Caco-2 (cell line): ENCODE results near the gene ABHD12. TPM values are rescaled to one million over a fixed set of nuclear protein-coding genes. Genes with fewer than 3 reads are reported as not detected.

Experiments
- BruUV-seq: library from RNA; stranded (reverse); fragments of 400-500 nt; replicated peaks from 2 replicates; lab custom pipeline; 2021; lab: Mats Ljungman, UMichigan
- CTCF ChIA-PET: fragments of 300-600 bp; sonication (Branson Sonifier 250); formaldehyde crosslinking; loops from one replicate; lab custom pipeline; 2022; ENCODE audit warnings: antibody characterized with exemption; lab: Charles Lee
- POLR2A ChIA-PET: fragments of 300-600 bp; sonication (Branson Sonifier 250); formaldehyde crosslinking; loops from one replicate; lab custom pipeline; 2022; ENCODE audit warnings: antibody characterized with exemption; lab: Charles Lee
- DNase-seq, 2 experiments: peaks; one replicate each; pipeline versions ENCODE4 v3.0.0 to v3.0.0-alpha.2; 2020 to 2022
- H3K27me3 ChIP-seq: replicated peaks from 2 replicates; pipeline ENCODE4 v1.6.0; 2011; ENCODE audit warnings: low read length; ENCODE audit not compliant: control insufficient read depth, insufficient read depth
- H3K36me3 ChIP-seq: 2 replicates; pipeline ENCODE4 v1.5.1; 2011; ENCODE audit warnings: low read length; ENCODE audit not compliant: control insufficient read depth, insufficient read depth
- H3K4me1 ChIP-seq: fragments of 250-450 bp; sonication (Bioruptor Pico); 2 replicates; pipeline ENCODE4 v1.5.1; 2020; ENCODE audit warnings: mild to moderate bottlenecking
- H3K4me3 ChIP-seq: 2 replicates; pipeline ENCODE4 v1.5.1; 2011; ENCODE audit warnings: low read depth, mild to moderate bottlenecking, control low read depth, low read length
- H3K9me3 ChIP-seq: fragments of 250-450 bp; sonication (Bioruptor Pico); 2 replicates; pipeline ENCODE4 v1.5.1; 2020; ENCODE audit warnings: mild to moderate bottlenecking, moderate library complexity
- H3K27ac Mint-ChIP-seq: one replicate; pipeline ENCODE4 v1.8.0; 2022; ENCODE audit warnings: mixed read lengths; ENCODE audit not compliant: unreplicated experiment
- H3K27me3 Mint-ChIP-seq: one replicate; pipeline ENCODE4 v1.8.0; 2022; ENCODE audit warnings: mixed read lengths; ENCODE audit not compliant: insufficient read depth, unreplicated experiment
- H3K36me3 Mint-ChIP-seq: one replicate; pipeline ENCODE4 v1.8.0; 2022; ENCODE audit warnings: mild to moderate bottlenecking, mixed read lengths; ENCODE audit not compliant: insufficient read depth, unreplicated experiment
- H3K4me1 Mint-ChIP-seq: one replicate; pipeline ENCODE4 v1.8.0; 2022; ENCODE audit warnings: low read depth, mixed read lengths; ENCODE audit not compliant: unreplicated experiment
- H3K4me3 Mint-ChIP-seq: one replicate; pipeline ENCODE4 v1.8.0; 2022; ENCODE audit warnings: mild to moderate bottlenecking, moderate library complexity, mixed read lengths; ENCODE audit not compliant: unreplicated experiment
- H3K9me3 Mint-ChIP-seq: one replicate; pipeline ENCODE4 v1.8.0; 2022; ENCODE audit warnings: mixed read lengths; ENCODE audit not compliant: unreplicated experiment
- intact Hi-C: fragments of 100-400 bp; cut with micrococcal nuclease; formaldehyde crosslinking; loops from one replicate; pipeline ENCODE4 v1.10.0; 2022; ENCODE audit not compliant: unreplicated experiment
- total RNA-seq: library from RNA; stranded (reverse); gene quantifications from 2 replicates; pipeline ENCODE4 v1.2.3, GENCODE V29; 2022
- TF ChIP-seq, protein P1 (sequence below), 2 experiments: fragments of 200-600 bp in 1 of 2; IDR thresholded peaks; 1 replicate in 1 of 2; 2 replicates in 1 of 2; pipeline versions ENCODE4 v1.5.1 to v1.8.0; 2011 to 2022; ENCODE audit warnings: antibody characterized with exemption in 1 of 2, control low read depth in 1 of 2, inconsistent platforms in 1 of 2, low read depth in 1 of 2, low read length in 1 of 2, mild to moderate bottlenecking in 1 of 2, moderate library complexity in 1 of 2; ENCODE audit not compliant: insufficient read depth in 1 of 2, severe bottlenecking in 1 of 2, unreplicated experiment in 1 of 2

Gene ABHD12
- total RNA-seq, 1 experiment from 2014 or later: 104 TPM

DNA sequence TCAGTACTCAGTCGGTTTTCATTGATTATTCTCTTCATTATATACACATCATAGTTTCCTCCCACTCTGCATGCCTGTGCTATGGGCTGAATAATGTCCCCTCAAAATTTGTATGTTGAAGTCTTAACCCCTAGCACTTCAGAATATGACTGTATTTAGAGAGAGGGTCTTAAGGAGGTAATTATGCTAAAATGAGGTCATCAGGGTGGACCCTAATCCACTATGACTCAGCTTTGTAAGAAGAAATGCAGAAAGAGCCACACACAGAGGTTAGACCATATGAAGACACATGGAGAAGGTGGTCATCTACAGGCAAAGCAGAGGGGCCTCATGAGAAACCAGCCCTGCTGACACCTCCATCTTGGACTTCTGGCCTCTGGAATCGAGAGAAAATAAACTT is 15.8 kb downstream of the ABHD12 start:
- BruUV-seq: no TSS peak
- POLR2A ChIA-PET: no interaction called here
- peaks cover 22% of the 10 kb centered on the region for H3K4me1 ChIP-seq
- Mint-ChIP-seq H3K4me3 (no peak overlapping the region), H3K9me3 (no peaks in the 10 kb centered on the region), H3K27ac (no peak overlapping the region), H3K4me1 (peaks cover 18% of the 10 kb centered on the region), H3K27me3 (no peaks in the 10 kb centered on the region), H3K36me3 (peaks cover 35% of the 10 kb centered on the region)
- CTCF ChIA-PET: no interaction called here
- no peak for DNase-seq
- H3K4me3 ChIP-seq: no peak overlapping the region
- TF ChIP-seq, protein P1, sequence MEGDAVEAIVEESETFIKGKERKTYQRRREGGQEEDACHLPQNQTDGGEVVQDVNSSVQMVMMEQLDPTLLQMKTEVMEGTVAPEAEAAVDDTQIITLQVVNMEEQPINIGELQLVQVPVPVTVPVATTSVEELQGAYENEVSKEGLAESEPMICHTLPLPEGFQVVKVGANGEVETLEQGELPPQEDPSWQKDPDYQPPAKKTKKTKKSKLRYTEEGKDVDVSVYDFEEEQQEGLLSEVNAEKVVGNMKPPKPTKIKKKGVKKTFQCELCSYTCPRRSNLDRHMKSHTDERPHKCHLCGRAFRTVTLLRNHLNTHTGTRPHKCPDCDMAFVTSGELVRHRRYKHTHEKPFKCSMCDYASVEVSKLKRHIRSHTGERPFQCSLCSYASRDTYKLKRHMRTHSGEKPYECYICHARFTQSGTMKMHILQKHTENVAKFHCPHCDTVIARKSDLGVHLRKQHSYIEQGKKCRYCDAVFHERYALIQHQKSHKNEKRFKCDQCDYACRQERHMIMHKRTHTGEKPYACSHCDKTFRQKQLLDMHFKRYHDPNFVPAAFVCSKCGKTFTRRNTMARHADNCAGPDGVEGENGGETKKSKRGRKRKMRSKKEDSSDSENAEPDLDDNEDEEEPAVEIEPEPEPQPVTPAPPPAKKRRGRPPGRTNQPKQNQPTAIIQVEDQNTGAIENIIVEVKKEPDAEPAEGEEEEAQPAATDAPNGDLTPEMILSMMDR (IDR thresholded peaks at IDR 0.05; ENCODE audit: insufficient read depth in 1 of 2, low read depth in 1 of 2, low read length in 1 of 2, severe bottlenecking in 1 of 2, unreplicated experiment in 1 of 2): no peak
- peaks cover 2% of the 10 kb centered on the region; the same call in 1 of the 2 replicates for H3K36me3 ChIP-seq
- intact Hi-C loops: no loop called here
- H3K27me3 ChIP-seq: no peaks in the 10 kb centered on the region
- H3K9me3 ChIP-seq: no peaks in the 10 kb centered on the region

DNA sequence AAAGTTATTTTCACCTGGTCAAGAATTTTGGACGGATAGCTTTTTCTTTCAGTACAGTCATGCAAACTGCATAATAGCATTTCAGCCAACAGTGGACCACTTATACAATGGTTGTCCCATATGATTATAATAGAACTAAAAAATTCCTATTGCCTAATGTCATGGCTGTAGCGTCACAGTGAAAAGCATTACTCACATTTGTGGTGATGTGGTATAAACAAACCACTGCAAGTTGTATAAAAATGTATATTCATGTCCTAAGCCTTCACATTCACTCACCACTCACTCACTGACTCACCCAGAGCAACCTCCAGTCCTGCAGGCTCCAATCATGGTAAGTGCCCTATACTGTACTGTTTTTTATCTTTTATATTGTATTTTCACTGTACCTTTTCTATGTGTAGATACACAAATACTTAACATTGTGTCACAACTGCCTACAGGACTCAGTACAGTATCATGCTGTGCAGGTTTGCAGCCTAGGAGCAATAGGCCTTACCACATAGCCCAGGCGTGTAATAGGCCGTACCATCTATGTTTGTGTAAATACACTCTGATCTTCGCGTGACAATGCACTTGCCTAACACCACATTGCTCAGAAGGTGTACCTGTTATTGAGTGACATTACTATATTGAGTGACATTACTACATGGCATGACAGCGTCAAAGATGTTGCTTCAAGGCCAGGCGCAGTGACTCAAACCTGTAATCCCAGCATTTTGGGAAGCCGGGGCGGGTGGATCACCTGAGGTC is 17.9 kb downstream of the ABHD12 start:
- intact Hi-C loops: no loop called here
- H3K27me3 ChIP-seq: no peaks in the 10 kb centered on the region
- H3K27me3 Mint-ChIP-seq: no peaks in the 10 kb centered on the region
- no peaks in the 10 kb centered on the region for H3K9me3 Mint-ChIP-seq
- ChIA-PET CTCF (no interaction called here), POLR2A (no interaction called here)
- no peaks in the 10 kb centered on the region for H3K9me3 ChIP-seq
- peaks cover 28% of the 10 kb centered on the region for H3K36me3 Mint-ChIP-seq
- H3K4me1 Mint-ChIP-seq: no peaks in the 10 kb centered on the region
- TF ChIP-seq, protein P1 (IDR thresholded peaks at IDR 0.05; ENCODE audit: insufficient read depth in 1 of 2, low read depth in 1 of 2, low read length in 1 of 2, severe bottlenecking in 1 of 2, unreplicated experiment in 1 of 2): no peak
- BruUV-seq: no TSS peak
- peaks cover 4% of the 10 kb centered on the region for H3K4me1 ChIP-seq
- H3K36me3 ChIP-seq: peaks cover 2% of the 10 kb centered on the region; the same call in 1 of the 2 replicates
- H3K4me3 Mint-ChIP-seq: no peak overlapping the region
- no peak overlapping the region for H3K4me3 ChIP-seq
- no peak for DNase-seq
- no peak overlapping the region for H3K27ac Mint-ChIP-seq

DNA sequence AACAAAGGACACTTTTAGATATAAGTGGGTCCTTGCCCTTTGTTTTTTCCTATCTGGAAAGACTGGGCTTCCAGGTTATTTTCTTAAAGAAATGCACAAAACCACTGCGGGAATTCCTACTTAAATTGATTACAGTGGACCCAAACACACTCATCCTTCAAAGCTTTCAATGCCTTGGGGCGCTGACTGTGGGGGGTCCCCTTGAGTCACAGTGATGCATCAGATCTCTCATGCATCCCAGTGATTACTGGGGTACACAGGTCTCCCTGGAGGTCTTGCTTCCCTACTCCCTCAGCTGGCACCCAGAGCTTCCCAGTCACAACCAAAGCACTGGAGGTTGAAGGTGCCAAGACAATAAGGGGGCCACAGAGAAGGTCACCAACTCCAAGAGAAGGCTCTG is 20.7 kb downstream of the ABHD12 start:
- TF ChIP-seq, protein P1 (IDR thresholded peaks at IDR 0.05; ENCODE audit: insufficient read depth in 1 of 2, low read depth in 1 of 2, low read length in 1 of 2, severe bottlenecking in 1 of 2, unreplicated experiment in 1 of 2): no peak
- Mint-ChIP-seq H3K27me3 (no peaks in the 10 kb centered on the region), H3K4me3 (no peak overlapping the region), H3K27ac (no peak overlapping the region), H3K9me3 (no peaks in the 10 kb centered on the region), H3K4me1 (peaks cover 6% of the 10 kb centered on the region), H3K36me3 (peaks cover 24% of the 10 kb centered on the region)
- BruUV-seq: no TSS peak
- H3K36me3 ChIP-seq: peaks cover 2% of the 10 kb centered on the region; the same call in 1 of the 2 replicates
- no peaks in the 10 kb centered on the region for H3K27me3 ChIP-seq
- DNase-seq: no peak
- ChIA-PET POLR2A (no interaction called here), CTCF (no interaction called here)
- intact Hi-C loops: no loop called here
- H3K4me3 ChIP-seq: no peak overlapping the region
- no peaks in the 10 kb centered on the region for H3K4me1 ChIP-seq
- no peaks in the 10 kb centered on the region for H3K9me3 ChIP-seq
